SK-N-MC (cell line): ENCODE measurements around the gene DTWD2.
A peak's percentile ranks its signal among the peaks of the same experiment; 100 is the strongest.
"Not testable (repeated sequence)": the region's sequence is repeated elsewhere in the genome, so short reads cannot be mapped to it uniquely, and the experiment has no call there.

ENCODE experiments used
- DNase-seq: peaks from one replicate; pipeline ENCODE4 v3.0.0-alpha.2; 2011; ENCODE audit warnings: low read depth, low spot score
- H3K27ac ChIP-seq: fragments of 200-600 bp; sonication (generic); 2 replicates; pipeline ENCODE4 v1.5.1; 2016; ENCODE audit warnings: mixed run types
- H3K36me3 ChIP-seq: fragments of 200-600 bp; sonication (generic); 2 replicates; pipeline ENCODE4 v1.6.1; 2017; ENCODE audit warnings: antibody characterized with exemption, low read length, mixed read lengths; ENCODE audit not compliant: insufficient read depth
- H3K4me3 ChIP-seq: fragments of 200-600 bp; sonication (generic); 2 replicates; pipeline ENCODE4 v1.5.1; 2016
- H3K9ac ChIP-seq: fragments of 200-600 bp; sonication (generic); 2 replicates; pipeline ENCODE4 v1.8.0; 2017; ENCODE audit warnings: mixed run types, mixed read lengths; ENCODE audit not compliant: insufficient read length
- H3K9me3 ChIP-seq: fragments of 200-600 bp; sonication (generic); 2 replicates; pipeline ENCODE4 v1.6.1; 2017; ENCODE audit warnings: low read depth, mild to moderate bottlenecking, antibody characterized with exemption, low read length, moderate library complexity, mixed read lengths
- EZH2 ChIP-seq: fragments of 200-600 bp; sonication (generic); IDR thresholded peaks from one replicate; pipeline ENCODE4 v1.6.1; 2017; ENCODE audit warnings: antibody characterized with exemption
- FOXP2 ChIP-seq: optimal IDR thresholded peaks from 2 replicates; pipeline ENCODE3; 2011; ENCODE audit warnings: mild to moderate bottlenecking, moderate library complexity; ENCODE audit not compliant: insufficient read depth; ENCODE audit errors: extremely low read length, control extremely low read depth
- POLR2AphosphoS5 ChIP-seq: IDR thresholded peaks from 2 replicates; pipeline ENCODE4 v1.6.1; 2012; ENCODE audit warnings: mild to moderate bottlenecking, low read depth, low read length, borderline replicate concordance

Gene DTWD2

GRCh38 chr5:118883362-118883761 lies 105.0 kb downstream of the DTWD2 start:
- H3K27ac ChIP-seq: peak overlapping the region; percentile 43; the same call in 1 of the 2 replicates
- no peaks in the 10 kb centered on the region for H3K36me3 ChIP-seq
- H3K9me3 ChIP-seq: no peaks in the 10 kb centered on the region
- no peak overlapping the region for H3K9ac ChIP-seq
- TF ChIP-seq FOXP2 (no peak), EZH2 (no peak), POLR2AphosphoS5 (no peak)
- DNase-seq: no peak
- no peak overlapping the region for H3K4me3 ChIP-seq

GRCh38 chr5:118882666-118883065 lies 105.7 kb downstream of the DTWD2 start:
- DNase-seq: peak; percentile 8
- Histone ChIP-seq H3K9me3 (no peaks in the 10 kb centered on the region; the same call in 1 of the 2 replicates), H3K27ac (peak overlapping the region; percentile 43; the same call in 1 of the 2 replicates), H3K4me3 (peak overlapping the region; percentile 0; the same call in 1 of the 2 replicates), H3K36me3 (no peaks in the 10 kb centered on the region), H3K9ac (no peak overlapping the region)
- TF ChIP-seq FOXP2 (no peak), POLR2AphosphoS5 (no peak), EZH2 (no peak)

GRCh38 chr5:118876852-118877251 lies 111.5 kb downstream of the DTWD2 start:
- H3K9me3 ChIP-seq, H3K36me3 ChIP-seq, H3K27ac ChIP-seq, H3K9ac ChIP-seq, H3K4me3 ChIP-seq, DNase-seq: not testable (repeated sequence)

- DNase-seq: no peak
- Histone ChIP-seq H3K9ac (no peak overlapping the region), H3K27ac (no peak overlapping the region), H3K36me3 (no peaks in the 10 kb centered on the region), H3K4me3 (no peak overlapping the region), H3K9me3 (peaks cover 5% of the 10 kb centered on the region; the same call in 1 of the 2 replicates)
- TF ChIP-seq FOXP2 (no peak), POLR2AphosphoS5 (no peak)
Measured at GRCh38 chr5:118875131-118875530, 113.2 kb downstream of the DTWD2 start.

- no peak for TF ChIP-seq FOXP2
- no peak for TF ChIP-seq EZH2
- no peak for TF ChIP-seq POLR2AphosphoS5
- DNase-seq: no peak
- Histone ChIP-seq H3K36me3 (no peaks in the 10 kb centered on the region), H3K9me3 (peaks cover 5% of the 10 kb centered on the region; the same call in 1 of the 2 replicates), H3K4me3 (no peak overlapping the region), H3K9ac (no peak overlapping the region), H3K27ac (no peak overlapping the region)
Measured at GRCh38 chr5:118873417-118873816, 114.9 kb downstream of the DTWD2 start.

- TF ChIP-seq EZH2 (no peak), FOXP2 (no peak), POLR2AphosphoS5 (no peak)
- H3K4me3 ChIP-seq: no peak overlapping the region
- DNase-seq: no peak
- H3K9ac ChIP-seq: no peak overlapping the region
- H3K36me3 ChIP-seq: no peaks in the 10 kb centered on the region
- no peak overlapping the region for H3K27ac ChIP-seq
- H3K9me3 ChIP-seq: no peaks in the 10 kb centered on the region
Measured at GRCh38 chr5:118863345-118863744, 125.0 kb downstream of the DTWD2 start.

GRCh38 chr5:118862596-118862995 lies 125.8 kb downstream of the DTWD2 start:
- Histone ChIP-seq H3K27ac (no peak overlapping the region), H3K9me3 (no peaks in the 10 kb centered on the region), H3K36me3 (no peaks in the 10 kb centered on the region), H3K4me3 (no peak overlapping the region), H3K9ac (no peak overlapping the region)
- TF ChIP-seq POLR2AphosphoS5 (no peak), FOXP2 (no peak), EZH2 (no peak)
- DNase-seq: no peak

GRCh38 chr5:118857700-118858099 lies 130.6 kb downstream of the DTWD2 start:
- Histone ChIP-seq H3K9me3 (no peaks in the 10 kb centered on the region), H3K36me3 (no peaks in the 10 kb centered on the region), H3K4me3 (no peak overlapping the region), H3K9ac (no peak overlapping the region), H3K27ac (no peak overlapping the region; the same call in 1 of the 2 replicates)
- TF ChIP-seq FOXP2 (no peak), EZH2 (no peak), POLR2AphosphoS5 (no peak)
- no peak for DNase-seq

GRCh38 chr5:118854819-118855218 lies 133.5 kb downstream of the DTWD2 start:
- Histone ChIP-seq H3K9me3 (no peaks in the 10 kb centered on the region), H3K36me3 (no peaks in the 10 kb centered on the region), H3K4me3 (no peak overlapping the region), H3K9ac (no peak overlapping the region), H3K27ac (no peak overlapping the region)
- no peak for DNase-seq
- TF ChIP-seq POLR2AphosphoS5 (no peak), EZH2 (no peak), FOXP2 (no peak)

GRCh38 chr5:118851785-118852184 lies 136.6 kb downstream of the DTWD2 start:
- not testable (repeated sequence) for H3K9me3 ChIP-seq, H3K4me3 ChIP-seq, DNase-seq, H3K9ac ChIP-seq, H3K36me3 ChIP-seq, H3K27ac ChIP-seq

GRCh38 chr5:118849507-118849906 lies 138.8 kb downstream of the DTWD2 start:
- not testable (repeated sequence) for H3K9me3 ChIP-seq, H3K9ac ChIP-seq, DNase-seq, H3K4me3 ChIP-seq, H3K27ac ChIP-seq, H3K36me3 ChIP-seq
